C4-2B (cell line): Measurements from ENCODE around the gene IL22.

Experiments used
- CTCF ChIP-seq: fragments of 450-650 bp; conservative IDR thresholded peaks from 2 replicates; pipeline ENCODE4 v1.5.1; 2017; ENCODE audit warnings: mild to moderate bottlenecking
- ZFX ChIP-seq: fragments of 450-650 bp; IDR thresholded peaks from 2 replicates; pipeline ENCODE4 v1.6.1; 2017

- TF ChIP-seq CTCF (no peak), ZFX (no peak)
Observed at GRCh38 chr12:68242777-68243176, 10.6 kb downstream of the IL22 start.
